ENCODE results near the gene DPM2. TPM values are rescaled to one million over a fixed set of nuclear protein-coding genes. Genes with fewer than 3 reads are reported as not detected.

Gene DPM2
- total RNA-seq, 1 donor from 2014 or later, result 26.2 TPM

DNA sequence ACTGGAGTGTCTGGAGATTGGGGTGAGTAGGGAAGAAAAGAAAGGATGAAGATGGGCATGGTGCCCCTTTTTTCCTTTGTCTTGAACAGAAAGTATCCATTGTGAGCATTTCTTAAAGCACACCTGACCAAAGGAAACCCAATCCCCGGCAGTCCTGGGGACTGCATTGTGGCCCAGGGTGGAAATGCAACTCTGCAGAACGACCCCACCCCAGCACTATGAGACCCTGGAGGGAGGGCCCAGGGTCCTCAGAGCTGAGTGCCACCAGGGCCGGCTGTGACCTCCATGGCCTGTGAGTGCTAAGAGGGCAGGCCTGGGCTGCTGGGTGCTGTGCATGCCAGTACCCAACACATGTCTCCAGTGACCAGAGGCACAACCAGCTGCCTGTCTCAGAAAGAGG, 24.6 kb upstream of the DPM2 start:
- TF ChIP-seq, protein P1, sequence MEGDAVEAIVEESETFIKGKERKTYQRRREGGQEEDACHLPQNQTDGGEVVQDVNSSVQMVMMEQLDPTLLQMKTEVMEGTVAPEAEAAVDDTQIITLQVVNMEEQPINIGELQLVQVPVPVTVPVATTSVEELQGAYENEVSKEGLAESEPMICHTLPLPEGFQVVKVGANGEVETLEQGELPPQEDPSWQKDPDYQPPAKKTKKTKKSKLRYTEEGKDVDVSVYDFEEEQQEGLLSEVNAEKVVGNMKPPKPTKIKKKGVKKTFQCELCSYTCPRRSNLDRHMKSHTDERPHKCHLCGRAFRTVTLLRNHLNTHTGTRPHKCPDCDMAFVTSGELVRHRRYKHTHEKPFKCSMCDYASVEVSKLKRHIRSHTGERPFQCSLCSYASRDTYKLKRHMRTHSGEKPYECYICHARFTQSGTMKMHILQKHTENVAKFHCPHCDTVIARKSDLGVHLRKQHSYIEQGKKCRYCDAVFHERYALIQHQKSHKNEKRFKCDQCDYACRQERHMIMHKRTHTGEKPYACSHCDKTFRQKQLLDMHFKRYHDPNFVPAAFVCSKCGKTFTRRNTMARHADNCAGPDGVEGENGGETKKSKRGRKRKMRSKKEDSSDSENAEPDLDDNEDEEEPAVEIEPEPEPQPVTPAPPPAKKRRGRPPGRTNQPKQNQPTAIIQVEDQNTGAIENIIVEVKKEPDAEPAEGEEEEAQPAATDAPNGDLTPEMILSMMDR (conservative IDR thresholded peaks at IDR 0.05; ENCODE audit: low read depth, low read length), result no peak
- no peak for DNase-seq (ENCODE audit: low read depth)
- H3K4me3 ChIP-seq (ENCODE audit: low read depth, low read length), result no peak overlapping the region

DNA sequence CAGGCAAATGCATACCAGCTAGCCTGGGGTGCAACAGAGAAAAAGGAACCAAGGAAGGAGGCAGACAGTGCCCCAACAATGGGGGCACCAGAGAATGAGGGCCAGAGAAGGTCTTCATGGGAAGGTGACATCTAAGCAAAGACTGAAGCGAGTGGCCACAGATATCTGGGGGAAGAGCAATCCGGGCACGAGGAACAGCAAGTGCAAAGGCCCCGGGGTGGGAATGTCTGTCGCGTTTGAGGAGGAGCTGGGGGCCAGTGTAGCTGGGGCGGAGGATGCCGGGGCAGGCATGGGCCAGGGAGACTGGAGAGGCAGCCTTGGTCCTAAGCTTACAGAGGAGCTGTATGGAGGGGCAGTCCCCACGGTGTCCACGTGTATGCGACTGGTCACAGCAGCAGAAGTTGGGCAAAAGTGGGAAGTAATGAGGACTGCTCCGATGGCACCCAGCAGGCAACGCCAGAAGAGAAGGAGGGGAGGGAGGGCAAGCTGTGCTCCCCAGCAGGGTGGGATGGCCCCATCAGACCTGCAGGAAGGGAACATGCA, 24.0 kb upstream of the DPM2 start:
- DNase-seq (ENCODE audit: low read depth), result no peak
- H3K4me3 ChIP-seq (ENCODE audit: low read depth, low read length), result no peak overlapping the region
- TF ChIP-seq, protein P1 (conservative IDR thresholded peaks at IDR 0.05; ENCODE audit: low read depth, low read length), result no peak

DNA sequence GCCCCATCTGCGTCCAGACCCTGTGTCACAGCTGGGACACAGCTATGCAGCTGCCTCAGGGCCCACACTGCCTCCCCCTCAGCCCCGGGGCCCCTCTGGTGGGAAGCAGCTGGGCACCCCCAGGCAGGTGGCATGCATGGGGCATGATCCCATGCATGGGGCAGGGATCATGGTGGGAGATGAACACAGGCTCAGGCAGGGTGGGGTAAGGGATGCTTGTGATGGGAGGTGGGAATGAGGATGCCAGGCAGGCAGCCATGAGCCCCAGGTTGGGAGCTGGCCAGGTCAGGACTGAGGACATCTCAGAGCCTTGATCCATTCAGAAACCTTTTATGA, 23.5 kb upstream of the DPM2 start:
- DNase-seq (ENCODE audit: low read depth), result no peak
- H3K4me3 ChIP-seq (ENCODE audit: low read depth, low read length), result no peak overlapping the region
- TF ChIP-seq, protein P1 (conservative IDR thresholded peaks at IDR 0.05; ENCODE audit: low read depth, low read length), result no peak

DNA sequence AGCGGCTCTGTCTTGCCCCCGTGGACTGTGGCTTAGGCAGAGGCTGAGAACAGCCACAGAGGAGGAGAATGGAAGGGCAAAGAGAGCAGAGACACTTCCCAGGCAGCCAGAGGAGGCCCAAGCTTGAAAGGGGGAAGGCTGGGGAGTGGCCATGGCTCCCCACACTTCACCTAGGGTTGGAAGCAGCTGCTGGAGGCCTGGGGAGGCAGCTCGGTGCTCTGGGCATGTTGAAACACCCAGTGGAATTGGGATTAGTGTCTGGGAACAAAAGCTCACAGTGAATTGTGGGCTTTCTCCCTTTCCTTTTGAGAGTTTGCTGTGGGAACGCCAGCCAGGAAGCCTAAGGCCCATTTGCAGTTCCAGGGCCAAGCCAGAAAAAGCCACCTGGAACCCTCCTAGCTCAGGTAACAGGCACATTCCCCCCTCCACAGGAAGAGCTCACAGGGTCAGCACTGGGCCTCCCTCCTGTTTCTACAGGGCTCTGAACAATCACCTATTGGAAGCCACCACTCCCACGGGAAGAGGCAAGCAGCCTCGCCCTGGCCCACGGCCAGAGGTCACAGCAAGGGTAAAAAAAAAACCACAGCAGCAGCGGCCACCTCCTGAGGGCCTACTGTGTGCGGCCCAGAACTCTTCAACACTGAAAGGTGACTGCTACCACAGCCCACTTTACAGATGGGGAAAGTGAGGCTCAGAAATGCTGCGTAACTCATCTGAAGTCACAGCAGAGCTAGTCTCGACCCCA, 22.9 kb upstream of the DPM2 start:
- no peak for DNase-seq (ENCODE audit: low read depth)
- no peak overlapping the region for H3K4me3 ChIP-seq (ENCODE audit: low read depth, low read length)
- TF ChIP-seq, protein P1 (conservative IDR thresholded peaks at IDR 0.05; ENCODE audit: low read depth, low read length), result no peak

DNA sequence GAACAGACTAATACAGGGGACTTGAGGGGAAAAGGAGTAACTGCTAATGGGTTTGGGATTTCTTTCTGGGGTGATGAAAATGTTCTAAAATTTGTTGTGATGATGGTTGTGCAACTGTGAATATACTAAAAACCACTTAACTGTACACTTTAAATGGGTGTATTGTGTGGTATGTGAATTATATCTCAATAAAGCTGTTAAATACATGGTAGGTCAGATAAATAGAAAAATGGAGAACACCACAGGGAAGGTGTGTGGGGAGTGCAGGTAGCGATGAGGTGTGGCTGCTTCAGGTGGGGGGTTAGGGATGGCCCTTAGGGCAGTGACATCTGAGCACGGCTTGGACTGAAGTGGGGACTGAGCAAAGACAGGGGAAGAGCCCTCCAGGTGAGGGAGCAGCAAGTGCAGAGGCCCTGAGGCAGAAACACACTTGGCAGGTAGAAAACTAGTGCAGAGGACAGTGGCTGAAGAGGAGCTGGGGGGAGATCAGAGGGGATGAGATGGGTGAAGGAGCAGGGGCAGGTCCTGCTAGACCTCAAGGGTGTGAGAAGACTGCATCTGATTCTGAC, 22.3 kb upstream of the DPM2 start:
- H3K4me3 ChIP-seq (ENCODE audit: low read depth, low read length), result no peak overlapping the region
- TF ChIP-seq, protein P1 (conservative IDR thresholded peaks at IDR 0.05; ENCODE audit: low read depth, low read length), result no peak
- no peak for DNase-seq (ENCODE audit: low read depth)

DNA sequence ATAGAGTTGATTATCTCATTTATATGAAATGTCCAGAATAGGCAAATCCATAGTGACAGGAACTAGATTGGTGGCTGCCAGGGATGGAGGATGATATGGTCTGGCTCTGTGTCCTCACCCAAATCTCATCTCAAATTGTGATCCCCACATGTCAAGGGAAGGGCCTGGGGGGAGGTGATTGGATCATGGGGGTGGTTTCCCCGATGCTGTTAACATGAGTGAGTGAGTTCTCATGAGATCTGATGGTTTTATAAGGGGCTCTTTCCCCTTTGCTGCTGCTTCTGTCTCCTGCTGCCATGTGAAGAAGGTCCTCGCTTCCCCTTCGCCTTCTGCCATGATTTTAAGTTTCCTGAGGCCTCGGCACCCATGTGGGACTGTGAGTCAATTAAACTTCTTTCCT, 21.7 kb upstream of the DPM2 start:
- H3K4me3 ChIP-seq (ENCODE audit: low read depth, low read length), result no peak overlapping the region
- TF ChIP-seq, protein P1 (conservative IDR thresholded peaks at IDR 0.05; ENCODE audit: low read depth, low read length), result no peak
- DNase-seq (ENCODE audit: low read depth), result no peak

DNA sequence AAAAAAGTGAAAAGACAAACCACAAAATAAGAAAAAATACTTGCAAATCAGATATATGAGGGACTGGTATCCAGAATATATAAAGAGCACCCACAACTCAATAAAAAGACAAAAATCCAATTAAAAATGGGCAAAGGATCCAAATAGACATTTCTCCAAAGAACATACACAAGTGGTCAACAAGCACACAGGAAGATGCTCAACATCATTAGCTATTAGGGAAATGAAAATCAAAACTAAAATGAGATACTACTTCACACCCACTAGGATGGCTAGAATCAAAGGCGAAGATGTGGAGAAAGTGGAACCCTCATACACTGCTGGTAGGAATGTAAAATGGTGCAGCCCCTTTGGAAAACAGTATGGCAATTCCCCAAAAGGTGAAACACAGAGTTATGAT, 21.1 kb upstream of the DPM2 start:
- TF ChIP-seq, protein P1 (conservative IDR thresholded peaks at IDR 0.05; ENCODE audit: low read depth, low read length), result no peak
- DNase-seq (ENCODE audit: low read depth), result no peak
- H3K4me3 ChIP-seq (ENCODE audit: low read depth, low read length), result no peak overlapping the region

Data from epithelial cell of proximal tubule (primary cell).